HG03064 (cell line): ENCODE measurements around the gene CDH15.
A peak's percentile ranks its signal among the peaks of the same experiment; 100 is the strongest.

Experiments used
- ATAC-seq: cut with Tn5 transposase; IDR thresholded peaks from one replicate; pipeline ENCODE4 v1.9.1; 2021; ENCODE audit warnings: low read depth; ENCODE audit not compliant: unreplicated experiment

Gene CDH15

GRCh38 chr16:89171216-89172170 is at the start of gene CDH15:
TSS of gene CDH15 (plus strand) at chr16:89171748. CDS start at chr16:89171832, 84 bp downstream.
- peak; percentile 71 for ATAC-seq

- ATAC-seq, result no peak
Measured at GRCh38 chr16:89122322-89122851, 49.2 kb upstream of the CDH15 start.

- no peak for ATAC-seq
Measured at GRCh38 chr16:89123001-89123830, 48.3 kb upstream of the CDH15 start.

- no peak for ATAC-seq
Measured at GRCh38 chr16:89123831-89124100, 47.8 kb upstream of the CDH15 start.

- no peak for ATAC-seq
Measured at GRCh38 chr16:89129378-89129777, 42.2 kb upstream of the CDH15 start.

GRCh38 chr16:89130448-89130847 is 41.1 kb upstream of the CDH15 start:
- ATAC-seq, result no peak

GRCh38 chr16:89131783-89132182 is 39.8 kb upstream of the CDH15 start:
- no peak for ATAC-seq

- no peak for ATAC-seq
Measured at GRCh38 chr16:89132194-89133005, 39.1 kb upstream of the CDH15 start.

GRCh38 chr16:89133457-89134127 is 38.0 kb upstream of the CDH15 start:
- ATAC-seq, result no peak

- ATAC-seq, result no peak
Measured at GRCh38 chr16:89134269-89134668, 37.3 kb upstream of the CDH15 start.

- no peak for ATAC-seq
Measured at GRCh38 chr16:89135166-89135565, 36.4 kb upstream of the CDH15 start.

- no peak for ATAC-seq
Measured at GRCh38 chr16:89135971-89136765, 35.4 kb upstream of the CDH15 start.

- ATAC-seq, result no peak
Measured at GRCh38 chr16:89136931-89137330, 34.6 kb upstream of the CDH15 start.

- ATAC-seq, result no peak
Measured at GRCh38 chr16:89137666-89138512, 33.7 kb upstream of the CDH15 start.

- no peak for ATAC-seq
Measured at GRCh38 chr16:89138513-89138795, 33.1 kb upstream of the CDH15 start.

- ATAC-seq, result no peak
Measured at GRCh38 chr16:89138843-89139520, 32.6 kb upstream of the CDH15 start.

GRCh38 chr16:89139907-89140361 is 31.6 kb upstream of the CDH15 start:
- no peak for ATAC-seq

GRCh38 chr16:89140401-89140800 is 31.1 kb upstream of the CDH15 start:
- ATAC-seq, result no peak
